GM12873 (cell line): ENCODE data around the gene SUPT4H1.
A peak's percentile ranks its signal among the peaks of the same experiment; 100 is the strongest.

ENCODE experiments used
- CTCF ChIP-seq: IDR thresholded peaks from 2 replicates; pipeline ENCODE4 v1.5.1; 2012; ENCODE audit warnings: low read depth, mild to moderate bottlenecking, moderate library complexity, low read length, control low read depth; ENCODE audit not compliant: insufficient read depth; ENCODE audit errors: missing control alignments

The SUPT4H1 gene

GRCh38 chr17:58319173-58320162 is 32.5 kb downstream of the SUPT4H1 start:
- no peak for TF ChIP-seq CTCF

- TF ChIP-seq CTCF: no peak
Observed at GRCh38 chr17:58318627-58319172, 33.3 kb downstream of the SUPT4H1 start.

GRCh38 chr17:58318065-58318481 is 33.9 kb downstream of the SUPT4H1 start:
- TF ChIP-seq CTCF: no peak

- peak; percentile 92 for TF ChIP-seq CTCF
Observed at GRCh38 chr17:58317421-58318064, 34.5 kb downstream of the SUPT4H1 start.

- no peak for TF ChIP-seq CTCF
Observed at GRCh38 chr17:58316260-58316960, 35.6 kb downstream of the SUPT4H1 start.

- TF ChIP-seq CTCF: no peak
Observed at GRCh38 chr17:58315750-58316149, 36.3 kb downstream of the SUPT4H1 start.
